NCI-H345 (cell line): Measurements from ENCODE around the gene STARD5.

Experiments
- DNase-seq: peaks from one replicate; lab custom pipeline; 2025; lab: John Stamatoyannopoulos, UW

Gene STARD5

GRCh38 chr15:81274255-81274654 lies 49.7 kb downstream of the STARD5 start:
- DNase-seq = no peak

GRCh38 chr15:81273855-81274254 lies 50.1 kb downstream of the STARD5 start:
- no peak for DNase-seq

DNA sequence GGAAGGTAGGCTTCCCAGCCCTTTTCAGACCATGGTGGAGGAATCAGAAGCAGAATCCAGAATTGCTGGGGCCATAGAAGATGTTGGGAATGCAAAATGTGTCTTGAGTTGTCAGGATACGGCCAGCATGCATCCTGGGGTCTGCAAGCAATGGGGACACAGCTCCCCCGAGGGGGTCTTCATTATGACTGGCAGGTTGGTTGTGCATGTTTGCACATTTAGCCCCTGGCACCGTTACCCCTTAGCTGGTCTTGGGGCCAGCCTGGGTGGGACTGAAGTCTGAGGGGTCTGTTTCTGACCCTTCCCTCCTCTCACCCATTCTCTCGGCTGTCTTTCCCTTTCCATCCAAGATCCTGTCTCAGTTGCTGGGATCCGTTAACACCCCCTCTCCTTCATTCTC lies 50.7 kb downstream of the STARD5 start:
- DNase-seq = no peak

DNA sequence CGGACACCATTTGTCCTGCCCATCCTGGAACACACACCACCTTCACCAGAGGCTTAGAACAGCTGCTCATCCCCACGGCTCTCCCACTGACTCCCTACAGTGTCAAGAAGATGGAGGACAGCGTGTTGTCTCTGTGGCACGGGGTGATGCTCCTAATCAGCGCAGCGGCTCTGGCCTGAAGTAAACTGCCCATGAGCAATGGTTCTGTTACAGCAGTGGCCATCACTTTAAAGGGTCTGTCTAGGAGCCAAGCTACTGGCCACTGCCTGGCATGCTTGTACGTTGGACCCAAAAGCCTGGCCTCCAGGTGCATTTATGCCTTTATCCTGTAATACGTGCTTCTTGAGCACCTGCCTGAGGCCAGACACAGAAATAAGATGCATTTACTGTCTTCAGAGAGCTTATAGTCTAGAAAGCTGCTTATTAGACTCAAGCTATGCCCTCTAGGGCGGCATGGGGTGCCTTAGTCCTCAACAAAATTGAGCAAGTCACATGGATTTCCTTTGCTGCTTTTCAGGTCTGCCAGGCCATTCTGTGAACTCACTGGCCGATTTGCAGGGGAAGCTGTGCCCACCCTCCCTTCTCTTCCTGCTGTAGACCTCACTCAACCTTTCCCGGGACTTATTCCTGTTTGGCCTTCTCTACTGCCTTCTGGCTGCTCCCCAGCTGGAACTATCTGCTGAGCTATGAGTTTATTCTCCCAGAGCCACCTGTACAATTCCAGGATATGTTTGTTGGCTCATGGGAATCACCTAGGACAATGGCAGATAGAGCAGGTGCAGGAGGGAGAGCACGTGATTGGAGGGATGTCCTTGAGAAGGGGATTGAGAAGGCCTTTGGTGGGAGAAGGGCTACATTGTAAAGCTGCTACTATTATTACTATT lies 51.9 kb downstream of the STARD5 start:
- DNase-seq = no peak

- peak; percentile 19 for DNase-seq
These were observed 53.0 kb downstream of the STARD5 start for GRCh38 chr15:81270781-81271491.

- no peak for DNase-seq
These were observed 53.8 kb downstream of the STARD5 start for GRCh38 chr15:81270188-81270587.

GRCh38 chr15:81268881-81269601 lies 54.9 kb downstream of the STARD5 start:
- DNase-seq = no peak

DNA sequence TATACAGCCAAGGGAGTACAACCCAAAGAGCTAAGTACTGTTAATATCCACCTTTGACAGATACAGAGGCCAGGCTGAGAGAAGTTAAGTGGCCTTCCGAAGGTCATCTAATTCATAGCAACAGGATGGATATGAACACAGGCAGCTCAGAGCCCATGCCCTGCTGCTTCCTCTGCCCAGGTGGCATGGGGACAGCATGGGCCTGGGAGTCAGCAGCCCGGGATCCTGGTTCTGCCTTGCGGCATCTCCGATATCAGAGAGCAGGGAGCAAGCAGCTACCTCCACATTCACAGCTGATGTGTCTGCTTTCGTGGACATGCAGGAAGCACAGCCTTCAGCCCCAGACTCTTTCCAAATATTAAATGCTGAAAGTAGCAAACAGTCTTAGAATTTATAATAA lies 55.6 kb downstream of the STARD5 start:
- DNase-seq = no peak

DNA sequence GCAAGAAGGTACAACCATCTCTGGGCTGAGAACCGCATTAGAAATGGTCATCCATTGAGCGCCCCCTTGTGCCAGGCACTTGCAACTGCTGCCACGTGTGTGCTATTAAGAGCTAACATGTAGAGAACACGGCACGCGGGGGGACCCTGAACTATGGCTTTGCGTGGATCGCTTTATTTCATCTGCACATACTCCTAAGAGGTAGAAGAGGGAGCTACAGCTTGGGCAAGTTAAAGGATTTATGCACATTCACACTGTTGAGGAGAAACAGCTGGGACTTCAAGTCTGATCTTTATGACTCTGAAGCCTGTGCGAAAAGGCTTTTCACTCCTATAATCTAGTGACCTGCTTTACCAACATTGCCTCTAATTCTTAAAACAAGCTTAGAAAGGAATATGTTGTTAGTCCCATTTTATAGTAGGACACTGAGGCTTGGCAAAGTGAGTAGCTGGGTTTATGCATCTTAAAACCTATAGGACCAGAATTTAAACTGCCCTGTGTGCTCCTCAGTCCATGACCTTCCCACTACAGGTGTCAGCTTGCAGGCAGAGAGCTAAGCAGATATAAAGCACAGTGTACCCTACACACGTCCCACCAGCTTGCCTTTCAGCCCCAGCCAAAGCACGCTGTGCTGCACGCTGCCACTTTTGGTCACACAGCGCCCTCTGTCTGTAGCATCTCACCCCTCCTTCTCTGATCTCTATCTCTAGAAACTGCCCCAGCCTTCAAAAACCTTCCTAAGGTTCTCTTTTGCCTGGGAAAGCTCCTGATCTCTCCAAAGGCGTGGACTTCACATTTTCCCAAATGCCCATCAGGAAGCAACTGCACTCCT lies 57.8 kb downstream of the STARD5 start:
- peak; percentile 82 for DNase-seq

DNA sequence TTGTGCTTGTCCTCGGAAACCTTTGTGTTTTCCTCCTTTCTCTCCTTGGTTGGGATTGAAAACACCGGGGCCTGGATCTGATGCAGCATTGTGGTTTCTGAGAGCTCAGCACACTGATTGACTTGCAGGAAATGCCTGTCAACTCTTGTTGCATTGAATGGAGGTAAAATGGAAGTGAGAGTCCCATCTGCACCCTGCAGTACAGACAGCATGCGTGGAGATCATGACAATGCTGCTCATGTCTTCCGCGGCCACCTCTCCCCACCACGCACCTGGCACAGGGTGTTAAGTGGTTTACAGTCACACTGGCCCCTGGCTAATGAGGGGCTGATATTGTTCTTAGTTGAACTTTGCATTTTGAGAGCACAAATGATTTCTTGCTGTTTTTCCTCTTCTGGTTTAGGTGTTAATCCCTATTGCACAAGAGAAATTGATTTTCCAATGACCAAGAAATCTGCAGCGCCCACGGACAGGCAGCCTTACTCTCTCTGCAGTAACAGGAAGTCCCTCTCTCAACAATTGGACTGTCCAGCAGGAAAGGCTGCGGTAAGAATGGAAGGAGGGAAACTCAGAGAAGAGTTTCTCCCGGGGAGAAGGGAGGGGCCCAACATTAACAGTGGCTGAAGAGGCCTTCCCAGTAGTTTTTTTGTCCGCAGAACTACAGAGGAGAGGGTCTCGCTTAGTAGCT lies 58.5 kb downstream of the STARD5 start:
- no peak for DNase-seq

- DNase-seq = no peak
These were observed 59.7 kb downstream of the STARD5 start for GRCh38 chr15:81264072-81264857.

DNA sequence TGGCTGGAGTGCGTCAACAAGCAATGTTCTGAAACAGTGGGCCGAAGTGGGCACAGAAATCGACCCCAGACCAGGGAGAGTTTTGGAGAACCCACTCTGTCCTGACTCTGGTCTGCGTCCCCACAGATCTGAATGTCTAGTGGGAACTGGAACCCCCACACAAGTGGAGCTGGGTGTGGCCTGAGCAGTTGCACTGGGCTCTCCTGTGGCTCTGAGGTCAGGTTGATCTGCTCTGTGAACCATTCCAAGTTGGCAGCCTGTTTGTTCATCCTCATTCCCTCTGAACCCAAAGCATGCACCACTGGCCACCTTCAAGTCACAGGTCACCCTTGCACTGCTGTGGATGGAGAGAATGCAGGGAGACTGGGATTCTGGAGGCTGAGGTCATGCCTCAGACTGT lies 60.5 kb downstream of the STARD5 start:
- DNase-seq = no peak

- no peak for DNase-seq
These were observed 62.6 kb downstream of the STARD5 start for GRCh38 chr15:81261172-81261811.

- no peak for DNase-seq
These were observed 64.1 kb downstream of the STARD5 start for GRCh38 chr15:81259760-81260298.
